GM23338 (cell line): ENCODE measurements around the gene FEM1A. TPM values are rescaled to one million over a fixed set of nuclear protein-coding genes. Genes with fewer than 3 reads are reported as not detected.

ENCODE experiments used
- ATAC-seq: fragments of 200-7000 bp; cut with Tn5 transposase; 3 replicates; pipeline ENCODE4 v1.9.1; 2020
- DNase-seq: peaks from one replicate; pipeline ENCODE4 v3.0.0-alpha.2; 2015; ENCODE audit warnings: low spot score
- H2AFZ ChIP-seq: fragments of 200-600 bp; sonication (generic); 2 replicates; pipeline ENCODE4 v1.8.0; 2016; ENCODE audit warnings: antibody characterized with exemption, mild to moderate bottlenecking, moderate library complexity
- H3F3A ChIP-seq: fragments of 200-600 bp; sonication (generic); replicated peaks from 2 replicates; pipeline ENCODE4 v1.8.0; 2017; ENCODE audit warnings: antibody characterized with exemption, mixed run types, low read depth
- H3K27ac ChIP-seq: fragments of 200-600 bp; sonication (generic); 2 replicates; pipeline ENCODE4 v1.6.1; 2016; ENCODE audit warnings: low read depth
- H3K27me3 ChIP-seq: fragments of 200-600 bp; sonication (generic); 2 replicates; pipeline ENCODE4 v1.8.0; 2016; ENCODE audit warnings: mild to moderate bottlenecking, mixed run types, moderate library complexity; ENCODE audit not compliant: insufficient read depth
- H3K36me3 ChIP-seq: fragments of 200-600 bp; sonication (generic); 2 replicates; pipeline ENCODE4 v1.8.0; 2016; ENCODE audit warnings: mild to moderate bottlenecking; ENCODE audit not compliant: insufficient read depth
- H3K4me1 ChIP-seq: fragments of 200-600 bp; sonication (generic); 2 replicates; pipeline ENCODE4 v1.8.0; 2016; ENCODE audit warnings: mild to moderate bottlenecking, moderate library complexity; ENCODE audit not compliant: insufficient read depth
- H3K4me2 ChIP-seq: fragments of 200-600 bp; sonication (generic); 2 replicates; pipeline ENCODE4 v1.7.1; 2017; ENCODE audit warnings: mixed run types
- H3K4me3 ChIP-seq: fragments of 200-600 bp; sonication (generic); 2 replicates; pipeline ENCODE4 v1.6.1; 2016; ENCODE audit warnings: mixed run types
- H3K79me2 ChIP-seq: fragments of 200-600 bp; sonication (generic); replicated peaks from 2 replicates; pipeline ENCODE4 v1.8.0; 2017; ENCODE audit warnings: mild to moderate bottlenecking; ENCODE audit not compliant: insufficient read depth
- H3K9me2 ChIP-seq: fragments of 200-600 bp; sonication (generic); 2 replicates; pipeline ENCODE4 v1.8.0; 2017; ENCODE audit not compliant: insufficient read depth
- H4K20me1 ChIP-seq: fragments of 200-600 bp; sonication (generic); replicated peaks from 2 replicates; pipeline ENCODE4 v1.8.0; 2017; ENCODE audit warnings: mild to moderate bottlenecking; ENCODE audit not compliant: insufficient read depth
- H3K27ac Mint-ChIP-seq: 2 replicates; pipeline ENCODE4 v1.8.0; 2020; ENCODE audit warnings: inconsistent platforms, mild to moderate bottlenecking, moderate library complexity, mixed read lengths
- H3K27me3 Mint-ChIP-seq: 3 replicates; pipeline ENCODE4 v1.8.0; 2022; ENCODE audit warnings: low read depth, mild to moderate bottlenecking, moderate library complexity, mixed read lengths, inconsistent platforms; ENCODE audit not compliant: insufficient read depth, poor library complexity
- H3K36me3 Mint-ChIP-seq: 3 replicates; pipeline ENCODE4 v1.8.0; 2021; ENCODE audit warnings: low read depth, mild to moderate bottlenecking, inconsistent platforms, moderate library complexity, mixed read lengths
- H3K4me1 Mint-ChIP-seq: 3 replicates; pipeline ENCODE4 v1.8.0; 2020; ENCODE audit warnings: mild to moderate bottlenecking, inconsistent platforms, mixed read lengths
- H3K4me3 Mint-ChIP-seq: 3 replicates; pipeline ENCODE4 v1.8.0; 2021; ENCODE audit warnings: moderate library complexity, mild to moderate bottlenecking, inconsistent platforms, mixed read lengths
- H3K9me3 Mint-ChIP-seq: 3 replicates; pipeline ENCODE4 v1.8.0; 2020; ENCODE audit warnings: moderate library complexity, mild to moderate bottlenecking, inconsistent platforms, mixed read lengths
- ETS1 ChIP-seq: IDR thresholded peaks from 2 replicates; pipeline ENCODE4 v1.6.1; 2016; ENCODE audit warnings: antibody characterized with exemption
- NANOG ChIP-seq: IDR thresholded peaks from 2 replicates; pipeline ENCODE4 v1.6.1; 2016; ENCODE audit warnings: antibody characterized with exemption, borderline replicate concordance
- polyA plus RNA-seq: library from polyadenylated mRNA; unstranded; fragments of >200 nt; fragmentation: Nextera tagmentation; extraction: Ambion mirVana; gene quantifications from 2 replicates; pipeline ENCODE4 v1.2.1, GENCODE V29; 2016
- total RNA-seq: library from RNA; depleted of rRNA; stranded (reverse); fragments of >200 nt; shearing (Covaris generic); gene quantifications from 2 replicates; pipeline ENCODE4 v1.2.3, GENCODE V29; 2014
- TF ChIP-seq, protein P1 (sequence below), 2 experiments: fragments of 200-600 bp in 1 of 2; sonication (generic) in 1 of 2; conservative IDR thresholded peaks; 2 replicates each; pipeline versions ENCODE4 v1.5.1 to v1.6.1; 2016 to 2017; ENCODE audit warnings: antibody characterized with exemption in 2 of 2, low read depth in 2 of 2, mild to moderate bottlenecking in 2 of 2, moderate library complexity in 1 of 2

Gene FEM1A
- total and polyA plus RNA-seq, 2 experiments from 2014 or later = 0.87 to 16.5 TPM

GRCh38 chr19:4811328-4812131, 20.0 kb downstream of the FEM1A start:
- Mint-ChIP-seq H3K27me3 (peaks cover 29% of the 10 kb centered on the region), H3K4me3 (no peak overlapping the region), H3K36me3 (peaks cover 4% of the 10 kb centered on the region; the same call in 2 of the 3 replicates), H3K4me1 (no peaks in the 10 kb centered on the region; the same call in 2 of the 3 replicates), H3K27ac (no peak overlapping the region), H3K9me3 (peaks cover 12% of the 10 kb centered on the region)
- DNase-seq (peak; percentile 75), ATAC-seq (peak; percentile 76)
- peaks cover 2% of the 10 kb centered on the region; the same call in 1 of the 2 replicates for H3F3A ChIP-seq
- no peak overlapping the region for H3K4me2 ChIP-seq
- H3K4me1 ChIP-seq = no peaks in the 10 kb centered on the region
- H3K9me2 ChIP-seq = peaks cover 5% of the 10 kb centered on the region; the same call in 1 of the 2 replicates
- no peaks in the 10 kb centered on the region for H3K36me3 ChIP-seq
- no peak overlapping the region for H2AFZ ChIP-seq
- no peaks in the 10 kb centered on the region for H3K79me2 ChIP-seq
- no peak overlapping the region for H3K27ac ChIP-seq
- H3K4me3 ChIP-seq = no peak overlapping the region
- H4K20me1 ChIP-seq = no peaks in the 10 kb centered on the region
- TF ChIP-seq ETS1 = no peak
- TF ChIP-seq, protein P1, sequence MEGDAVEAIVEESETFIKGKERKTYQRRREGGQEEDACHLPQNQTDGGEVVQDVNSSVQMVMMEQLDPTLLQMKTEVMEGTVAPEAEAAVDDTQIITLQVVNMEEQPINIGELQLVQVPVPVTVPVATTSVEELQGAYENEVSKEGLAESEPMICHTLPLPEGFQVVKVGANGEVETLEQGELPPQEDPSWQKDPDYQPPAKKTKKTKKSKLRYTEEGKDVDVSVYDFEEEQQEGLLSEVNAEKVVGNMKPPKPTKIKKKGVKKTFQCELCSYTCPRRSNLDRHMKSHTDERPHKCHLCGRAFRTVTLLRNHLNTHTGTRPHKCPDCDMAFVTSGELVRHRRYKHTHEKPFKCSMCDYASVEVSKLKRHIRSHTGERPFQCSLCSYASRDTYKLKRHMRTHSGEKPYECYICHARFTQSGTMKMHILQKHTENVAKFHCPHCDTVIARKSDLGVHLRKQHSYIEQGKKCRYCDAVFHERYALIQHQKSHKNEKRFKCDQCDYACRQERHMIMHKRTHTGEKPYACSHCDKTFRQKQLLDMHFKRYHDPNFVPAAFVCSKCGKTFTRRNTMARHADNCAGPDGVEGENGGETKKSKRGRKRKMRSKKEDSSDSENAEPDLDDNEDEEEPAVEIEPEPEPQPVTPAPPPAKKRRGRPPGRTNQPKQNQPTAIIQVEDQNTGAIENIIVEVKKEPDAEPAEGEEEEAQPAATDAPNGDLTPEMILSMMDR (conservative IDR thresholded peaks at IDR 0.05; ENCODE audit: low read depth in 2 of 2) = peak; percentile 72 to 93
- peaks cover under 1% of the 10 kb centered on the region; the same call in 1 of the 2 replicates for H3K27me3 ChIP-seq

GRCh38 chr19:4814625-4815425, 23.3 kb downstream of the FEM1A start:
- no peak overlapping the region for H3K27ac ChIP-seq
- DNase-seq (no peak), ATAC-seq (no peak)
- no peaks in the 10 kb centered on the region for H3K36me3 ChIP-seq
- no peak overlapping the region; the same call in 2 of the 3 replicates for H3K4me3 Mint-ChIP-seq
- H3K4me3 ChIP-seq = no peak overlapping the region
- H3K4me1 Mint-ChIP-seq = no peaks in the 10 kb centered on the region; the same call in 2 of the 3 replicates
- no peaks in the 10 kb centered on the region; the same call in 1 of the 2 replicates for H3F3A ChIP-seq
- peaks cover 5% of the 10 kb centered on the region; the same call in 1 of the 2 replicates for H3K27me3 ChIP-seq
- peaks cover 29% of the 10 kb centered on the region for H3K27me3 Mint-ChIP-seq
- H3K36me3 Mint-ChIP-seq = peaks cover 6% of the 10 kb centered on the region; the same call in 2 of the 3 replicates
- peaks cover 20% of the 10 kb centered on the region for H3K9me3 Mint-ChIP-seq
- H3K4me2 ChIP-seq = no peak overlapping the region
- H3K27ac Mint-ChIP-seq = no peak overlapping the region
- no peaks in the 10 kb centered on the region for H3K79me2 ChIP-seq
- no peaks in the 10 kb centered on the region for H3K4me1 ChIP-seq
- no peaks in the 10 kb centered on the region for H4K20me1 ChIP-seq
- no peak overlapping the region for H2AFZ ChIP-seq
- peaks cover 5% of the 10 kb centered on the region; the same call in 1 of the 2 replicates for H3K9me2 ChIP-seq
- no peak for TF ChIP-seq NANOG
